H1 (cell line): ENCODE data around the gene SNAP47. TPM values are rescaled to one million over a fixed set of nuclear protein-coding genes. Genes with fewer than 3 reads are reported as not detected.

Experiments
- ATF3 ChIP-seq: IDR thresholded peaks from 2 replicates; pipeline ENCODE4 v1.6.1; 2011; ENCODE audit warnings: low read depth, mild to moderate bottlenecking, low read length; ENCODE audit not compliant: insufficient read depth
- CHD1 ChIP-seq: IDR thresholded peaks from 2 replicates; pipeline ENCODE4 v1.6.1; 2012; ENCODE audit warnings: low read depth, low read length, improper control_type of control experiment
- CHD7 ChIP-seq: fragments of 300-600 bp; sonication (generic); IDR thresholded peaks from 2 replicates; pipeline ENCODE4 v1.7.1; 2012; ENCODE audit warnings: low read length, moderate library complexity, mild to moderate bottlenecking, inconsistent platforms; ENCODE audit not compliant: insufficient replicate concordance
- CREB1 ChIP-seq: IDR thresholded peaks from 2 replicates; pipeline ENCODE4 v1.6.1; 2012; ENCODE audit warnings: inconsistent platforms
- E2F6 ChIP-seq: IDR thresholded peaks from 2 replicates; pipeline ENCODE4 v1.6.1; 2012; ENCODE audit warnings: inconsistent platforms
- EGR1 ChIP-seq: IDR thresholded peaks from 2 replicates; pipeline ENCODE4 v1.6.1; 2011; ENCODE audit warnings: low read depth, low read length, borderline replicate concordance
- NRF1 ChIP-seq: IDR thresholded peaks from 2 replicates; pipeline ENCODE4 v1.6.1; 2011; ENCODE audit warnings: mild to moderate bottlenecking, low read depth, low read length, improper control_type of control experiment
- SIX5 ChIP-seq: IDR thresholded peaks from 2 replicates; pipeline ENCODE4 v1.6.1; 2011; ENCODE audit warnings: mild to moderate bottlenecking, low read depth, low read length
- SUZ12 ChIP-seq: fragments of 200-600 bp; sonication (generic); IDR thresholded peaks from 2 replicates; pipeline ENCODE4 v1.6.1; 2012; ENCODE audit warnings: mild to moderate bottlenecking, inconsistent platforms, low read length, moderate library complexity, mixed read lengths
- polyA plus RNA-seq, 7 experiments: library from polyadenylated mRNA; depleted of rRNA in 3 of 7; stranded (reverse) in 5 of 7; unstranded in 2 of 7; fragments of >200 nt in 5 of 7; fragments of 200-250 nt in 2 of 7; gene quantifications; 1 replicate in 5 of 7; 2 replicates in 1 of 7; 4 replicates in 1 of 7; pipeline versions ENCODE4 v1.2.1 to v1.2.3, GENCODE V29; 2011 to 2013; ENCODE audit warnings: missing spikeins in 2 of 7, mixed read lengths in 2 of 7
- total RNA-seq: library from RNA; stranded (reverse); fragmentation: NEBNext Ultra II Directional; extraction: Animal tissue kit (Norgen Biotek cat#: 25700); gene quantifications from 2 replicates; pipeline ENCODE4 v1.2.1, GENCODE V29; 2021

SNAP47 gene
- total and polyA plus RNA-seq, 2 of the 8 experiments (the other 6 are each of a cell fraction or from before 2014, with no cell fraction given) = 37.6 to 42.2 TPM

- TF ChIP-seq CHD7 (no peak), E2F6 (peak; percentile 83), SUZ12 (peak; percentile 11; the same call in 1 of the 2 replicates), ATF3 (no peak), SIX5 (no peak), CREB1 (peak; percentile 58; the same call in 1 of the 2 replicates), NRF1 (no peak), EGR1 (0 out of 2 replicates have a peak, but pooled peaks have one; percentile 33), CHD1 (no peak)
Measured at GRCh38 chr1:227787513-227788270, 52.5 kb downstream of the SNAP47 start (continued).
